Bone marrow (tissue), 2 donors: ENCODE data around the gene CHSY1.

Experiments
- DNase-seq, 2 donors: peaks; one replicate each; lab custom pipeline; 2025; lab: John Stamatoyannopoulos, UW

Gene CHSY1

GRCh38 chr15:101188637-101189408 lies 63.0 kb downstream of the CHSY1 start:
- DNase-seq, result no peak

- no peak for DNase-seq
Observed at GRCh38 chr15:101187820-101188636, 63.8 kb downstream of the CHSY1 start.

GRCh38 chr15:101185770-101186169 lies 66.1 kb downstream of the CHSY1 start:
- DNase-seq, result no peak

DNA sequence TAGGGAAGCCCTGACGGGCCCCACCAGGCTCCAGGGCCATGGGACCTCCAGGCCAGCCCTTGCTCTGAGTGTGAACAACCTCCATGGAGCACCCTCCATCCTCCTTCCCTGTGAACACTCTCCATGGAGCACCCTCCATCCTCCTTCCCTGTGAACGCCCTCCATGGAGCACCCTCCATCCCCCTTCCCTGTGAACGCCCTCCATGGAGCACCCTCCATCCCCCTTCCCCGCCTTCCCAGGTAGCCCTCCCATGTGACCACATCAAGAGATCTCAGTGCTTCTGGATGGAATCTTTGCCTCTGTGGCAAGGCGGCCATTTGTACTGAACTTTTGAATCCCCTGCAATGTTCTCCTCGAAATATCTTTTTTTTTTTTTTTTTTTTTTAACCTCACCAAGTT lies 66.5 kb downstream of the CHSY1 start:
- DNase-seq, result no peak

- no peak for DNase-seq
Observed at GRCh38 chr15:101184830-101185229, 67.0 kb downstream of the CHSY1 start.

DNA sequence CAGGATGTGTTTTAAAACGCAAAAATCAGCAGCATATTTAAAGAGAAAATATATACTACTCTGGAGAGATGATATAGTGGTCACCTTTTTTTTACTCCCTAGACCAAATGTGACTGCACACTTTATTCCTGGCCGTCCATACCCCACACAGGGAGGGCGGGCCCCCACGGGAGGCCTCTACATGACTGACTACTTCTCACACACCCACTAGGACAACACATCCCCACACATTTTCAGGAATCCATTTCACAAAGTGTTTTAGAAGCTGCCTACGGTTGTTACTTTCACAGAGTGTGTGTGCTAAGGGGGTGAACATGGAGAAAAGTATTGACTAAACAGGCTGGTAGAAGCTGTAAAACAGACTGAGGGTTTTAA lies 67.9 kb downstream of the CHSY1 start:
- DNase-seq, result no peak

- no peak for DNase-seq
Observed at GRCh38 chr15:101183226-101183930, 68.5 kb downstream of the CHSY1 start.

DNA sequence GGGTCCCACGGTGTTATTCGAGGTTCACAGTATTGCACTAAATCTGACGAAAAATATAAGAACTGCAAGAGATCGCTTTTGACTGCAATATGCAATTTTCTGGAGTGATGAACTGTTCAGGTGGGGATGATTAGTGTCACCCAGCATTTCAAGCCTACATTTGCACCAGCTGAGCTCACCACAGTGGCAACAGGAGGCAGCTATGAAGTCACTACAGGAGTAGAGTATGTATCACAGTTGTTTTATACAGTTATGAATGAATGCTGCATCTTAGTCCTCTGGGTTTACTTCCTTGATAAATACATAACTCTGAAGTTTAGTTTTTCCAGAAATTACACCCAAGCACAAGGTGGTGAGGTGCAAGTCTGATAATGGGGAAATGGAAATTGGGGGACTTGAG lies 69.6 kb downstream of the CHSY1 start:
- no peak for DNase-seq

DNA sequence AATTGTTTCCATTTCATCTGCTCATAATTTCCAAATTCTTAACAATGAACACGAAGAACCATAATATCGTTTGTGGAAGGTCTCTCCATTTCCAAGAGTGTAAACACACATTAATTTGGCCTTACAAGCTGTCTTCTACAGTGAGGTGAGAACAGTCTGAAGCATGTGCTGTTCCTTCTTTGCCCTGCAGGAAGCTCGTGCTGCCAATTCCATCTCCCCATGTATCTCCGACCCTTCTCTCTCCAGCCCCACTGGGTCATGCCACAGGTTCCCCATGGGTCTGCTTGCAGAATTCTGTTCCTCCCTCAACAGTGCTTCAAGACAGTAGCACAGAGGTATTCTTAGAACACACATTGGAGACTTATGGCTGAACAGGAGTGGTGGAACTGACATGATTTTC lies 70.5 kb downstream of the CHSY1 start:
- DNase-seq, result no peak

GRCh38 chr15:101180620-101181307 lies 71.1 kb downstream of the CHSY1 start:
- no peak for DNase-seq

DNA sequence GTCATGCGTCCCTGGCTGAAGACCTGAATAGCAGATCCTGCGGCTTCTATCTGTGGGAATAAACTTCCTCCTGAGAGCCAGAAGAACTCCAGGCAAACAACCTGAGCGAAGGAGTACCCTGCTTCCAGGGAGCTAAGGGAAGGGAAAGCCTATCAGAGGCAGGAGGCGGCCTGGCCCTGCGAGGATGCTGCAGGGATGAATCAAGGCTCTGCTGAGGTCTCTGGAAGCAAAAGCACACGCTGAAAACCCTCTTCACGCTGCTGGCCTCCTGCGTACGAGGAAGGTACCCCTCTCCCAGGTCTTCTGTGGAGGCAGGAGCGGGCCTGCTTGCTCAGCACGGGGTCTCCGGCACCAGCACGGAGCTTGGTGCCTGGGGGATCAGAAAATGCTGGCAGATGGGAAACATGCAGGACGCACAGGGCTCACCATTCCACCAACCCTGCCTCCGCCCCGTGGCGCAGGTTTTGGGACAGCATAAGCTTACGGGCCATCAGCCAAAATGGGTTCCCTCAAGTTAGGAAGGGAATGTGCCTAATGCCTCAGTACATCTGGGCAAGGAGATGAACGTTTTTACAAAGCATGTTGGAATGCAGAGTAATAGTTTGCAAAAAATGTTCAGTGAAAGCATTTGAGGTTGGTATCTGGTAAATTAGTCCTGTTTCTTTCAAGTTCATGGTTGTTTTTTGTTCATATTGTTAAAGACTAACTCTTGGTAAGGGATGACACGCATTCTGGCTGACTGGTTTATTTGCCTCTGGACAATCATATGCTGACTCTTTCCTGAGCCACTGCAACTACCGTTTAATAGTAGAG lies 72.3 kb downstream of the CHSY1 start:
- DNase-seq, result no peak

DNA sequence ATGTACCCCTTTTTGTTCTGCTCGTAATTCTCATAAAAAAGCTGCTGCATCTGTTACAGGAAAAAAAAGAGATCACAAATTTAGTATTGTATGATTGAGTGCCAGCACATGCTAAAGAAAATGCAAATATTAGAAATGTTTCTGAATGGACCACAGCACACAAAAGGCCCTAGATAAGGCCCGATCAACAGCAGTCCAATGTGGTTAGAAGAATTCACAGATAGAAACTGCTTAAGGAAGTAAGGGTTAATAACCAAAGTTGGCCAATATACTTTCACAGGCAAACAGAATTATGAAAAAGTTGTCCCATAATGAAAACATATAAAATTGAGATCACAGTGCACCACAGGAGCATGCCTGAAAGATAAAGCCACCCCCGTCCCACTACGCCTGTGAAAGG lies 72.9 kb downstream of the CHSY1 start:
- no peak for DNase-seq

GRCh38 chr15:101178479-101178878 lies 73.4 kb downstream of the CHSY1 start:
- no peak for DNase-seq

- no peak for DNase-seq
Observed at GRCh38 chr15:101177866-101178265, 74.0 kb downstream of the CHSY1 start.

GRCh38 chr15:101176625-101177024 lies 75.2 kb downstream of the CHSY1 start:
- DNase-seq, result no peak

- DNase-seq, result peak; percentile 15 to 57
Observed at GRCh38 chr15:101175401-101175800, 76.4 kb downstream of the CHSY1 start.

DNA sequence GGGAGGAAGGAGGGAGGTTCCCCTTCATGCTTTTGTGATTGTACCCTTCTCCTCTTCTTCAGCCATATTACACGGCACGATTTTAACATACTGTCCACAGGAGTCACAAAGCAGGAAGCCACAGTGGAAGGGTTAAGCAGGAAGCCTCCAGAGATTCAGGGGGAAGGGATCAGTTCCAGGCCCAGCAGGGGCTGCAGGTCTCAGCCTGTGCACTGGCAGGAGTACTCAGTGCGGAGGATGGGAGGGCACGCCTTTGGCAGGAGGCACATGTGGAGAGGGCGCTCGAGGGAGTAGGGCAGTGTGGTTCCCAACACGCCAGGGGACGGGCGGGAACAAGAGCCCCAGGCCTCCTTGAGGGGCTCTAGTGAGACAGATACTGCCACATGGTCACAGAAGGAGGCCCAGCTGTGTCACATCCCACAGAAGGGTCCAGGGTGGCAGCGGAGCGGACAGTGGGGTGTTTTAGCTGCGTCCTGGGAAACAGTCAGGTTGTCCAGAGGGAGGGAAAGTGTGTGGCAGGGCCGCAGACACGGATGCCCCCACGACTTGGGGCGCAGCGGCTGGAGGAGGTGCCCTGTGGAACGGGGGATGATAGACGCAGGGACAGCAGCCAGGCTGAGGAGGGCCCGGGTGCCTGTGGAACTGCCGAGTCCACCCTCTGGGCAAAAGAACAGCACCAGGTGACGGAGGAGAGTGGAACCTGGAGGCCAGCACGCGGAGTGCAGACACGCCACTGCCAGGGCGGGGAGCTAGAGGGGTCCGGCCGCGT lies 77.5 kb downstream of the CHSY1 start:
- no peak for DNase-seq

DNA sequence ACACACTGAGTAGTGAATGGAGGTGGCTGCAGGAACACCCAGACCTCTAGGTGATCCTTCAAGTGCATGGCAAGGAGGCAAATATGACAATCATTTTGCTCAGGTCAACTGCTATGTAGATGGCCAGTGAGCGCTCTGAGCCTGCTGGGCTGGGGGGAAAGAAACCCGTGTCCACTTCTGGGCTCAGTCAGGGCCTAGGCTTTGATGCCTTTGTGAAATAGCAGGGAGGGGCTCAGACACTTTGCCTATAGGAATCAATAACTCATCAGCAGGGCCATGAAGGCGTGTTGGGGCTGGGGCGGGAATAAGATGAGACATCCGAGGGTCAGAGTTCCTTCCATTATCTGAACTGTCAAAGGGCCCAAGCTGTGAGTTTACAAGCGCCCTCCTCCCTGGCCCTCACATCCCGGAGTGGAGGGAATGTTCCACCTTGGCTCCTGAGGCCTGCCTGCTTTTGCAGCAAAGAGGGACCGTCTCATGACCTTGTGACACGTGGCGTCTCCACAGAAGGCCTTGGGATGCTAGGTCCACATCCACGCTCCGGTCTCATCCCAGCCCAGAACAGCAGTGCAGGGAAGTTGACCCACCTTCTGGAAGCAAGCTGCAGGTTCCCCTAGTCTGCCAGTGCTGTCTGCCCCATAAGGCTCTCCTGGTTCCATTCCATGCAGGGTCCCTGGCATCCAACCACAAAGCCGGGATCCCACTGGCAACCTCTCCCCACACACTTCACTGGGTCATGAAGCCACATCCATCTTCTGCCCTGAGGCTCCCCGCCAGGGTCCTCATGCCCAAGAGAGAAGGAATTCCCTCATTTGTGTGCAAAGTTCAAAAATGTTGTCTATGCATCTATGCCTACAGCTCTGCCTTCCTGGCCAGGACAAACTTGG lies 78.4 kb downstream of the CHSY1 start:
- DNase-seq, result no peak

- DNase-seq, result no peak
Observed at GRCh38 chr15:101172501-101173071, 79.3 kb downstream of the CHSY1 start.
